GM12875 (cell line): ENCODE measurements around the gene ROPN1L.
"Not testable (repeated sequence)": the region's sequence is repeated elsewhere in the genome, so short reads cannot be mapped to it uniquely, and the experiment has no call there.

Experiments used
- H3K4me3 ChIP-seq: one replicate; pipeline ENCODE4 v1.5.1; 2011; ENCODE audit warnings: low read depth, low read length, control low read depth
- CTCF ChIP-seq: IDR thresholded peaks from 2 replicates; pipeline ENCODE4 v1.5.1; 2011; ENCODE audit warnings: low read depth, mild to moderate bottlenecking, control low read depth, inconsistent platforms, low read length, moderate library complexity, borderline replicate concordance; ENCODE audit not compliant: insufficient read depth

ROPN1L gene

DNA sequence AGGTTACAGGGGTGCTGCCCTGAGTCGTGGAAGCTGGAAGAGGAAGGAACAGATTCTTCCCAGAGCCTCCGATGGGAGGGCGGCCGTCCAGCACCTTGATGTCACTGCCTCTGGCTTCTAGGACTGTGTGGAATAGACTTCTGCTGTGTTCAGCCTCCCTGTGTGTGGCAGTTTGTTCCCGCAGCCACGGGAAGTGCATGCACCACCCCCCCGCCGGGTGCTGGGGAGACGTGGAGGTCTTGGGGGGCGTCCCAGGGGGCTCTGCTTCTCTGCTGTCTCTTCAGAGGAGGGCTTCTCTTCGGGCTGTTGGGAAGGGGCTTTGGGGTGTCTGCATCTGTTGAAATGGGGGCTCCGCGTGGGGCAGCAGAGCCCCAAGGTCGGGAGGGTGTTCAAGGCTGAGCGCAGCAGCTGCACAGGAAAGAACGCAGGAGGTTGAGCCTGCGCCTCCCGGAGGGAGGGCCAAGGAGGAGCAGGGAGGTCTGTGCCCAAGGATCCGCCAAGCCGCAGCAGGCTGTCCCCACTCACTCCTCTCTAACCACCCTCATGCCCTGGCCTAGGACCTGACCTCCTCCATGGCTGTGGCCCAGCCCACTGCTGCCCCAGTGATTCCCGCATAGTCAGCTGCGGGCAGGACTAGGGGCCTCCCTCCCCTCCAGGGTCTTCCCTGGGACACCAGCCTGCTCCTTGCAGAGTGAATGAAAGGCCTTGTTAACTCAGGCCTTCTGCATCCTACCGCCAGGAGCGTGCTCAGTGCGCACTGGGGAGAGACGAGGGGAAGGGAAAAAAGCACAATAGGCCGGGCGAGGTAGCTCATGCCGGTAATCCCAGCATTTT is 45.0 kb downstream of the ROPN1L start:
- no peak for TF ChIP-seq CTCF
- no peak overlapping the region for H3K4me3 ChIP-seq

GRCh38 chr5:10488144-10488543 is 46.5 kb downstream of the ROPN1L start:
- H3K4me3 ChIP-seq = no peak overlapping the region
- no peak for TF ChIP-seq CTCF

- TF ChIP-seq CTCF = no peak
- H3K4me3 ChIP-seq = no peak overlapping the region
Measured at GRCh38 chr5:10489810-10490426, 48.2 kb downstream of the ROPN1L start.

- TF ChIP-seq CTCF = no peak
- H3K4me3 ChIP-seq = no peak overlapping the region
Measured at GRCh38 chr5:10490927-10491672, 49.4 kb downstream of the ROPN1L start.

- no peak for TF ChIP-seq CTCF
- no peak overlapping the region for H3K4me3 ChIP-seq
Measured at GRCh38 chr5:10491673-10492026, 50.0 kb downstream of the ROPN1L start.

DNA sequence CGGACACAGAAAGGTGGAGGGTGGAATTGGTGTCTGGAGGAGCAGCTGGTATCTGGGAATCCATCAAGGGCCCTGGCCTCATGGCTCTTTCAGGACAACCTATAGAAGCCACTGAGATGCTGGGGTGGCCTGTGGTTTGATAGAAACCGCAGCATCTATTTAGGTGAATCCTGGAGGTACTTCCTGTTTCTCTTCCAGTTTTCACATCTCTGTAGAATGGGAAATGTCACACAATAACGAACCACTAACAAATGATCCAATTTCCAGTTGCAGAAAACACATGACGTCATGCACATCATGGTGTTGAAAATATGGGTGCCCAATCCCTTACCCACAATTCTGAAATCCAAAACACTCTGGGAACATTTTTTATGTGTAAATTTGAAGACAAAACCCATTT is 52.2 kb downstream of the ROPN1L start:
- H3K4me3 ChIP-seq = no peak overlapping the region
- TF ChIP-seq CTCF = no peak

DNA sequence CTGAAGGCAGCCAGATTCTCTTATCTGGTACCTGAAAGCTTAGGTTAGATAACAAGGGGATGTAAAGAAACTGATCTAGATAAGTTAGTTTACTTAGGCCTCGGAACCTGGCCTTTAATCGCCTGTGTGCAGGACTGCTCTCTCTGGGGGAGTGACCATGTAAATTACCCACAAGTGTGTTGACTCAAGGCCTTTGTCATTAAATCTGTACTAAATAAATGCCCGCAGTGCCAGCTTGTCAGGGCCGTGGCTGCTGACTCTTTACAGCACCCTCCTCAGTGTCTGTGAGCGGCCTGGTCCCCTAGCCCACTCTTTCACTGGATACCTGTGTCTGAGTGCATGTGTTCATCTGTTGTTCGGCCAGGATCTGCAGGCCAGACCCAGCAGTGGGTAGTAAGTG is 52.8 kb downstream of the ROPN1L start:
- not testable (repeated sequence) for H3K4me3 ChIP-seq
